T47D (cell line): ENCODE measurements around the gene CYP1A2.

Experiments used
- DNase-seq, 2 experiments: peaks; one replicate each; pipeline versions ENCODE4 v3.0.0 to v3.0.0-alpha.2; 2011 to 2012; ENCODE audit warnings: low read depth in 1 of 2, low spot score in 1 of 2
- JUND ChIP-seq: IDR thresholded peaks from 2 replicates; pipeline ENCODE4 v1.6.1; 2012; ENCODE audit warnings: low read depth
- in situ Hi-C: cut with HindIII; loops from 2 replicates; pipeline ENCODE4 v1.10.0; 2016; ENCODE audit warnings: low sequenced_read_pairs, low pct_unique_long_range_greater_than_20kb

Gene CYP1A2

GRCh38 chr15:74799856-74800558, 51.4 kb downstream of the CYP1A2 start:
- DNase-seq, result peak; percentile 83 to 91
- no peak for TF ChIP-seq JUND
- in situ Hi-C loops, result no loop called here

- in situ Hi-C loops, result no loop called here
- TF ChIP-seq JUND, result no peak
These were observed 52.0 kb downstream of the CYP1A2 start for GRCh38 chr15:74800559-74801094.

GRCh38 chr15:74801311-74801997, 52.8 kb downstream of the CYP1A2 start:
- in situ Hi-C loops, result no loop called here
- no peak for DNase-seq
- no peak for TF ChIP-seq JUND

More at GRCh38 chr15:74800559-74801094, 52.0 kb downstream of the CYP1A2 start:
- DNase-seq, result no peak

DNA sequence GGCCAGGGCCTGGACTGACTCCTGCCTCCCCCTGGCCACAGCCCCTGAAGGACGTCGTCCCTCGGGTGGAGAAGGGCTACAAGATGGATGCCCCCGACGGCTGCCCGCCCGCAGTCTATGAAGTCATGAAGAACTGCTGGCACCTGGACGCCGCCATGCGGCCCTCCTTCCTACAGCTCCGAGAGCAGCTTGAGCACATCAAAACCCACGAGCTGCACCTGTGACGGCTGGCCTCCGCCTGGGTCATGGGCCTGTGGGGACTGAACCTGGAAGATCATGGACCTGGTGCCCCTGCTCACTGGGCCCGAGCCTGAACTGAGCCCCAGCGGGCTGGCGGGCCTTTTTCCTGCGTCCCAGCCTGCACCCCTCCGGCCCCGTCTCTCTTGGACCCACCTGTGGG, 53.6 kb downstream of the CYP1A2 start:
- no peak for TF ChIP-seq JUND
- no peak for DNase-seq
- in situ Hi-C loops, result no loop called here

GRCh38 chr15:74802862-74803447, 54.3 kb downstream of the CYP1A2 start:
- no peak for TF ChIP-seq JUND
- in situ Hi-C loops, result no loop called here
- no peak for DNase-seq

GRCh38 chr15:74804935-74805334, 56.3 kb downstream of the CYP1A2 start:
- DNase-seq, result no peak
- in situ Hi-C loops, result no loop called here
- TF ChIP-seq JUND, result no peak
